T-helper 2 cell treated with Interferon-gamma antibody and Interleukin-4, amounts not matched to agents 5 μg/mL and 100 μg/mL, for 36 hours (primary cell): ENCODE data around the gene TMEM123.

Experiments used
- DNase-seq: peaks from one replicate; pipeline ENCODE4 v3.0.0; 2021; ENCODE audit warnings: low spot score
- H3K27ac Mint-ChIP-seq: one replicate; pipeline ENCODE4 v1.8.0; 2021; ENCODE audit warnings: mild to moderate bottlenecking, mixed read lengths
- H3K27me3 Mint-ChIP-seq: one replicate; pipeline ENCODE4 v1.8.0; 2021; ENCODE audit warnings: low read depth, mixed read lengths
- H3K36me3 Mint-ChIP-seq: one replicate; pipeline ENCODE4 v1.8.0; 2021; ENCODE audit warnings: low read depth, mixed read lengths
- H3K4me1 Mint-ChIP-seq: one replicate; pipeline ENCODE4 v1.8.0; 2021; ENCODE audit warnings: low read depth, mixed read lengths
- H3K4me3 Mint-ChIP-seq: one replicate; pipeline ENCODE4 v1.8.0; 2022; ENCODE audit warnings: mild to moderate bottlenecking, moderate library complexity, mixed read lengths
- H3K9me3 Mint-ChIP-seq: one replicate; pipeline ENCODE4 v1.8.0; 2021; ENCODE audit warnings: mixed read lengths

TMEM123 gene

GRCh38 chr11:102357116-102357515, 95.4 kb downstream of the TMEM123 start:
- no peak for DNase-seq
- H3K36me3 Mint-ChIP-seq: peaks cover 70% of the 10 kb centered on the region
- H3K4me1 Mint-ChIP-seq: peaks cover 40% of the 10 kb centered on the region
- no peaks in the 10 kb centered on the region for H3K27me3 Mint-ChIP-seq
- H3K27ac Mint-ChIP-seq: no peak overlapping the region
- H3K9me3 Mint-ChIP-seq: peaks cover 20% of the 10 kb centered on the region
- no peak overlapping the region for H3K4me3 Mint-ChIP-seq

- Mint-ChIP-seq H3K4me1 (peaks cover 28% of the 10 kb centered on the region), H3K27ac (peak overlapping the region; percentile 98)
- DNase-seq: no peak
Measured at GRCh38 chr11:102347462-102348370, 104.8 kb downstream of the TMEM123 start.

DNA sequence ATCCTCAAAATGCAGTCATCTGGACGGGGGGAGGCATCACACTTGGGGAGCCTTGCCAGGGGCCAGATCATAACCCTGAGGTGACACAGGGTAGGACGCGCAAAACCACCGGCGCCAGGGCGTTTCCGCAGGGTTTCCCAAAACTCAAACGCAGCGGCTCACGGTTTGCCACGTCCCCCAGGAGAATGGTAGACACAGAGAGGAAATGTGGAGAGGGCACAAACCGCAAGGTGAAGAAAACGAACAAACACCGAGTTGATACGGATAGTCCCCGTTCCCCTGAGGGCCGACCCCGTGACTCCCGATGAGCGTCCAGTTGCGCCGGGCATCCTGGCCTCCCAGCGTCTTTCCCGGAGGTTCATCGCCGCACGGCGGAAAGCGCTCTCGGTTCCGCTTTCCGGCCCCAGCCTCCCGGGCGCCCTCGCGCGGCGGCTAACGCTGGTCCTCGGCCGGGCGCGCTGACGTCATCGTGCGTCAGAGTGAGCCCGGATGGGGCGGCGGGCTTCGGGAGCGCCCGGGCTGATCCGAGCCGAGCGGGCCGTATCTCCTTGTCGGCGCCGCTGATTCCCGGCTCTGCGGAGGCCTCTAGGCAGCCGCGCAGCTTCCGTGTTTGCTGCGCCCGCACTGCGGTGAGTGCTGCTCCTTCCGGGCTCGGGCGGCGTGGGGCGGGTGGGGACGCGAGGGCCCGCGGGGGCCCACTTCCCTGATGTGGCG, 105.7 kb downstream of the TMEM123 start, which contains the start of gene BIRC2:
TSS of gene BIRC2 (plus strand) at position 467 of the 714 bp plus-strand sequence. CDS start 2,641 bp downstream, outside the sequence.
- Mint-ChIP-seq H3K27ac (peak within 1 kb of the TSS; percentile 98), H3K36me3 (peaks cover 19% of the 10 kb centered on the region), H3K27me3 (no peaks in the 10 kb centered on the region), H3K9me3 (no peaks in the 10 kb centered on the region), H3K4me3 (peak within 1 kb of the TSS; percentile 94), H3K4me1 (peaks cover 30% of the 10 kb centered on the region)
- DNase-seq: peak; percentile 95

More at GRCh38 chr11:102347462-102348370, 104.8 kb downstream of the TMEM123 start:
- no peaks in the 10 kb centered on the region for H3K27me3 Mint-ChIP-seq
- H3K36me3 Mint-ChIP-seq: peaks cover 20% of the 10 kb centered on the region
- H3K4me3 Mint-ChIP-seq: peak overlapping the region; percentile 94
- no peaks in the 10 kb centered on the region for H3K9me3 Mint-ChIP-seq

DNA sequence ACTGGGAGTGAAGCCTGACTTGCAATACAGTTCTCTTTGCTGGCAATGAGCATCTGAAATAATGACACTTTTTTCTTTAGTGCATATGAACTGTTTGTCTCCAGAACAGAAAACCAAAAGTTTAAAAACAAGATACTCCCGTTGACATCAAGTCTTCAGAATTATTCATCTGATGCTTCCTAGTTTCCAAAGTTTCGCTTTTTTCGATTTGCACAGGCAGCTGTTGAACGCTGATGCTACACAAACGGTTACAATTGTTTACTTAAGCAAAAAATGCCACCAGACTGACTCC, 106.2 kb downstream of the TMEM123 start:
- Mint-ChIP-seq H3K4me1 (peaks cover 33% of the 10 kb centered on the region), H3K27me3 (no peaks in the 10 kb centered on the region)

More for the DNA sequence above, 106.2 kb downstream of the TMEM123 start:
- Mint-ChIP-seq H3K4me3 (peak overlapping the region; percentile 94), H3K9me3 (no peaks in the 10 kb centered on the region), H3K36me3 (peaks cover 15% of the 10 kb centered on the region), H3K27ac (peak overlapping the region; percentile 98)
- no peak for DNase-seq
